NT2/D1 (cell line): ENCODE results near the gene TFF2.

Experiments
- DNase-seq: peaks from one replicate; pipeline ENCODE4 v3.0.0-alpha.2; 2011; ENCODE audit warnings: low read depth, low spot score
- H3K27me3 ChIP-seq: 2 replicates; pipeline ENCODE4 v1.6.0; 2011; ENCODE audit warnings: mild to moderate bottlenecking; ENCODE audit not compliant: insufficient read length, insufficient read depth
- H3K36me3 ChIP-seq: 2 replicates; pipeline ENCODE4 v1.6.1; 2011; ENCODE audit warnings: mild to moderate bottlenecking, low read length, mixed read lengths; ENCODE audit not compliant: insufficient read depth, insufficient read length
- H3K4me1 ChIP-seq: 2 replicates; pipeline ENCODE4 v1.5.1; 2011; ENCODE audit not compliant: insufficient read depth, insufficient read length
- H3K4me3 ChIP-seq: 2 replicates; pipeline ENCODE4 v1.5.1; 2011; ENCODE audit warnings: low read depth; ENCODE audit not compliant: insufficient read length
- H3K9ac ChIP-seq: 2 replicates; pipeline ENCODE4 v1.6.0; 2011; ENCODE audit warnings: low read depth; ENCODE audit not compliant: insufficient read length
- H3K9me3 ChIP-seq: 2 replicates; pipeline ENCODE4 v1.5.1; 2011; ENCODE audit warnings: mild to moderate bottlenecking, low read length; ENCODE audit not compliant: insufficient read depth
- SUZ12 ChIP-seq: IDR thresholded peaks from 2 replicates; pipeline ENCODE4 v1.6.1; 2011; ENCODE audit not compliant: insufficient read length, insufficient read depth; ENCODE audit errors: extremely low read depth
- YY1 ChIP-seq: IDR thresholded peaks from 2 replicates; pipeline ENCODE4 v1.6.1; 2011; ENCODE audit not compliant: insufficient read length, insufficient read depth
- ZNF274 ChIP-seq: IDR thresholded peaks from 2 replicates; pipeline ENCODE4 v1.6.1; 2011; ENCODE audit warnings: mild to moderate bottlenecking, low read depth, low read length

The TFF2 gene

DNA sequence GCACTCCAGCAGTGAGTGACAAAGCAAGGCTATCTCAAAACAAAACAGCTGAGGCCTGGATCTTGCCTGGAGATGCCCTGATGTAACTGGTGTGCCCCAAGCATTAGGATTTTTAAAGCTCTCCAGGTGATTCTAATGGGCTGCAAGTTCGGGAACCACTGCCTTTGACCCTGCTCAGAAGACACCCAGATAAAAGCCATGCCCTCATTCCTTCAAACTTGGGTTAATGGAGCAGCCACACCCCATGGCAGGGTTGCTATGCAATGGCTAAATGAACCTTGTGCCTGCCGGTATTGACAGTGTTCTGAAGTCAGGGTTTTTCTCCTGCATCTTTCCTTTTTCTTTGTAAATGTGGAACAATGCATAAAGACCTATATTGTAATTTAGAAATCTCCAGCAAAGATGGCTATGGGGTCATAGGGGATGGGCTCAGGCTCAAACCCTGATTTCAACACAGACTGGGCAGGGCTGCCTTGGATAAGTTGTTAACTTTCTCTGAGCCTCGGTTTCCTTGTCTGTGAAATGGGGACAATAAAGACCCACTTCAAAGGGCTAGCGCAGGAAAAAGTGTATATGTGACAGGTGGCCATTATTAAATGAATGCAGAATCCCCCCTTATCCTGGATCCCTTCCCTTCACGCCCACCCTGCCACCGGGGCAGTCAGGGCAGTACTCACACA lies 36.0 kb downstream of the TFF2 start:
- Histone ChIP-seq H3K4me3 (no peak overlapping the region), H3K36me3 (no peaks in the 10 kb centered on the region), H3K9me3 (no peaks in the 10 kb centered on the region), H3K27me3 (peaks cover 3% of the 10 kb centered on the region), H3K9ac (peak overlapping the region; percentile 25), H3K4me1 (peaks cover 64% of the 10 kb centered on the region)
- TF ChIP-seq SUZ12 (no peak), YY1 (no peak), ZNF274 (no peak)
- no peak for DNase-seq

DNA sequence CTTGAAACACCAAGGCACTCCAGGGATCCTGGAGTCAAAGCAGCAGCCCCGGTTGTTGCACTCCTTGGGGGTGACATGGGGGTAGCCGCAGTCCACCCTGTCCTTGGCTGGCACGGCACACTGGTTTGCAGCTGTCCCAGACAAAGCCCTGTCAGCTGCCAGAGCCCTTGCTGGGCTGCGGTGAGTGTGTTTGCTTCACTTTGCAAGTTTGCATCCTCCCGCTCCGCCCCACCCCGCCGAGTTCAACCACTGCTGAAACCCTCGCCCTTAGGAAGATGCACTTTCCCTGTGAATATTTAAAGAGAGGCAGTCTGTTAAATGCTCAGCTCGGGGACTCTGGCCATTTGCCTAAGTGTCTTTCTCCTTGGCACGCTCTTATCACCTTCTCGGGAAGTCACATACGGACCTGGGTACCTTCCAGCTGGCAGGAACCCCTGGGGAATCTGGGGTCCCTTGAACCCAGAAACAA lies 37.3 kb downstream of the TFF2 start:
- H3K9ac ChIP-seq: peak overlapping the region; percentile 34
- DNase-seq: peak; percentile 75

DNA sequence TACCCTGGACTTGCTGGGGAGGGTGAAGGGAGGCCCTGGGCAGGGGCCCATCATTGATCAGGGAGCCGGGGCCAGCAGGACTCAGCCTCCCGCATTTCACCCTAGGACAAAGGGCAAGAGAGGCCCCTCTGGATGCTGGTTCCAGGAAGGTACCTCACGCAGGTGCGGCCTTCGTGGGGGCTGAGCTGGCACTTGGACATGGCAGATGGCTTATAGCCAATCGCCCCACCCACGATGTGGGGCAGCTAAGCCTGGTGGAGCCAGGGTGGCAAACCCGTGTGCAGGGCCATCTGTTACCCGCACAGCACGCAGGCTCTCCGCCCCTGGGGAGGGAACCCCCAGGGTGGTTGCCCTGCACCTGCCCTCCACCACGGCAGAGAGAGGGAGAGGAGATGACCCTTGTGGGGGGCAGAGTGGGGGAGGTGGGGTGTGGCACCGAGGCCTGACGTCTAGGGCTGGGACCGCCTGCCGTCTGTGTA lies 38.1 kb downstream of the TFF2 start:
- Histone ChIP-seq H3K9ac (no peak overlapping the region), H3K36me3 (no peaks in the 10 kb centered on the region), H3K4me1 (peaks cover 57% of the 10 kb centered on the region), H3K27me3 (peaks cover 3% of the 10 kb centered on the region), H3K4me3 (no peak overlapping the region), H3K9me3 (no peaks in the 10 kb centered on the region)
- TF ChIP-seq YY1: no peak
- no peak for TF ChIP-seq ZNF274
- no peak for TF ChIP-seq SUZ12
- DNase-seq: no peak

More for the DNA sequence above, 37.3 kb downstream of the TFF2 start:
- no peak overlapping the region for H3K4me3 ChIP-seq
- TF ChIP-seq YY1: no peak
- TF ChIP-seq ZNF274: no peak
- TF ChIP-seq SUZ12: no peak
- H3K36me3 ChIP-seq: no peaks in the 10 kb centered on the region
- H3K27me3 ChIP-seq: peaks cover 3% of the 10 kb centered on the region
- peaks cover 64% of the 10 kb centered on the region for H3K4me1 ChIP-seq
- H3K9me3 ChIP-seq: no peaks in the 10 kb centered on the region

DNA sequence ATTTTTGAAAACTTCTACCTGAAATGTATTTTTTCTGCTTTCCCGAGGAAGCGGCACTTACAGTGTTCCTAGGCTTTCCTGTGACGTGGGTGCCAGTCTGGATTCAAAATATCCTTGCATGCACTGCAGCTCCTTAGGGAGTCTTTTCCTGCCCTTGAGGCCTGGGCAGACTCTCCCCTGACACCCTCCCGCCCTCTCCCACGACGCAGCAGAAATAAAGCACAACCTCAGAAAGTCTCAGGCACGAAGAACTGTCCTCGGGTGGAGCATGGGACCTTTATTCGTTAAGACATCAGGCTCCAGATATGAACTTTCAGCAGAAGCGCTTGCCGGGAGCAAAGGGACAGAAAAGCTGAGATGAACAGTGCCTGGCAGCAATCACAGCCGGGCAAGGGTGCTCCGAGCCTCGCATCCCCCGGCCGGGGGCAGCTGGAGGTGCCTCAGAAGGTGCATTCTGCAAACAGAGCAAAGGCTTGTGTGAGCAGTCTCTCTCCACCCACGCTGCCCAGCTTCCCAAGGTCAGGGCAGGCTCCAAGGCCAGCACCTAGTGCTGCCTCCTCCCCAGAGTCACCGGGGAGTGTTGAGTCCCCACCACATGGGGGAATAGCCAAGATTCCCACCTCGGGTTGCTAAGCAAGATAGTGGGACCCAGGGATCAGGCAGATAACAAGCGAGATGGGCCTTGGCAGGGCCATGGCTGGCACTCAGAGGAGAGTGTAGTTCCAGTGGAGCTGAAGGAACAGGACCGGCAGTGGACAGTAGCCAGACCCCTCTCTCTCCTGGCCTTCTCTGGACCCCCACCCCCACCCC lies 38.8 kb downstream of the TFF2 start:
- Histone ChIP-seq H3K9me3 (no peaks in the 10 kb centered on the region), H3K36me3 (no peaks in the 10 kb centered on the region), H3K9ac (no peak overlapping the region), H3K4me1 (peaks cover 51% of the 10 kb centered on the region), H3K4me3 (no peak overlapping the region), H3K27me3 (peaks cover 3% of the 10 kb centered on the region)
- no peak for TF ChIP-seq ZNF274
- DNase-seq: no peak

DNA sequence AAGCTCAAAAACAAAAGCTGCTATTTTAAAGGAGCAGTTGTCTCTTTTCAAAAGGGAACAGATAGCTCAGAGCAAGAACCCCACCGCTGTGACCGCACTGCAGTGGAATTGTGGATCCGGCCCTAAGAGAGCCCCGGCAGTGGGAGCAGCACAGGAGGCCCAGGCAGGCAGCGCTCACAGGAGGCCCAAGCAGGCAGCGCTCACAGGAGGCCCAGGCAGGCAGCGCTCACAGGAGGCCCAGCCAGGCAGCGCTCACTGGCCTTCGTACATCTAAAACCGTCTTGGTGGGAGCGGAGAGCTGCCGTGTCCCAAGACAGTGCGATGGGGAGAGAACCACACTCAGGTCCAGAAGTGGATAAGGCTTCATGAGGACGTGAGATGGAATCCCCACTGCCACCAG lies 39.6 kb downstream of the TFF2 start:
- Histone ChIP-seq H3K9me3 (no peaks in the 10 kb centered on the region), H3K4me1 (peaks cover 43% of the 10 kb centered on the region), H3K9ac (no peak overlapping the region), H3K36me3 (no peaks in the 10 kb centered on the region), H3K27me3 (peaks cover 3% of the 10 kb centered on the region), H3K4me3 (no peak overlapping the region)
- TF ChIP-seq ZNF274 (no peak), SUZ12 (no peak), YY1 (no peak)
- no peak for DNase-seq

DNA sequence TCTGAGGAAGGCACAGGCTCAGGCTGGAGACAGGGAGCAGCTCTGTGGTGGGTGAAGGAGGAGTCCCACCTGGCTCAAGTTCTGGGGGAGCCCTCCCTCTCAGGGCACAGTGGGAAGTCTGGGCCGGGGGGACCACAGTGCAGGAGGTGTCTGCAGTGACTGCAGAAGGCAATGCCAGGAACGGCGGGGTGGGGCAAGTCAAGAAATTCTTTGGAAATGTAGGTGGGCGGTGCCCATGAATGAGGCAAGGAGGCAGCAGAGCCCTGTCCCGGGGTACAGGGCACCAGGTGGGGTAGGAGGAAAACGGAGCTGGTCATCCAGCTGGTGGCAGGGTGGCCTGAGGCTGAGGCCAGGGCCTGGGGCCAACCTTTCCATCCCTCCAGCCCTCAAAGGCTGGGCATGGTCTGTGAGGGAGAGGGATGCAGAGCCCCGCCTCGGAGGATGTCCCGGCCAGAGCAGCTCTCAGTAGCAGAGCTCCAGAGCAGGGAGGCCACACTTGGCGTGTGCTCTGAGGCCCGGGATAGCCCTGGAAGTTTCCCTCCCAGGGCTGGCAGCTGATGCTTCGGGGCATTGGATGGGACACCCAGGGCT lies 40.3 kb downstream of the TFF2 start:
- H3K27me3 ChIP-seq: peaks cover 3% of the 10 kb centered on the region
- no peak overlapping the region for H3K4me3 ChIP-seq
- TF ChIP-seq SUZ12: no peak
- no peak for TF ChIP-seq YY1
- no peak for TF ChIP-seq ZNF274
- H3K4me1 ChIP-seq: peaks cover 42% of the 10 kb centered on the region
- H3K36me3 ChIP-seq: no peaks in the 10 kb centered on the region
- no peak for DNase-seq
- H3K9ac ChIP-seq: no peak overlapping the region
- no peaks in the 10 kb centered on the region for H3K9me3 ChIP-seq

DNA sequence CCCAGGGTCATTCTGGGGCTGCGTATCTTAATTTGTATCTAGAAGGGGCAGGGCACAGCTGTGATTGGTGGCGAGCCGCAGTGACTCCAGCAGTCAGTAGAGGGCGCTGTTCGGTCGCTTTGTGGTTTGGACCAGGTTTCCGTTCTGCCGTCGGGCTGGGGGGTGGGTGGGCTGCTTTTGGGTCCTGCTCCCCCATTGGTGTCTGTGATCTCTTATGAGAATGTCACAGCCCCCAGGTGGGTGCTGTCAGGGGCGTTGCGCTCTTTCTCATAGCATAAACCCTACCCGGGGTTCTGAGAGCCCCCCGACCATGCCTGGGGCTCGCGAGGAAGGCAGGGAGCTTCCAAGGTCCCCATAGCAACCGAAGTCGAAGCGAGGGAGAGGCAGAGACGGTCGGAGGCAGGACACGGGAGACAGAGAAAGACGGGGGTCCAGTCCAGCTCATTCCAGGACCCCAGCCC lies 41.0 kb downstream of the TFF2 start:
- Histone ChIP-seq H3K4me1 (peaks cover 37% of the 10 kb centered on the region), H3K4me3 (no peak overlapping the region), H3K36me3 (no peaks in the 10 kb centered on the region), H3K27me3 (peaks cover 3% of the 10 kb centered on the region), H3K9ac (peak overlapping the region; percentile 5), H3K9me3 (no peaks in the 10 kb centered on the region)
- peak; percentile 48 for DNase-seq
- TF ChIP-seq YY1 (no peak), ZNF274 (no peak), SUZ12 (no peak)
